Progenitor cell of endocrine pancreas (in vitro differentiated cells): ENCODE data around the gene CROCC2. TPM values are rescaled to one million over a fixed set of nuclear protein-coding genes. Genes with fewer than 3 reads are reported as not detected.

Experiments
- DNase-seq: peaks from one replicate; pipeline ENCODE4 v3.0.0; 2021; ENCODE audit warnings: low spot score; ENCODE audit not compliant: unreplicated experiment
- H3K27ac Mint-ChIP-seq: 2 replicates; pipeline ENCODE4 v1.8.0; 2021; ENCODE audit warnings: mild to moderate bottlenecking, moderate library complexity, mixed read lengths
- H3K27me3 Mint-ChIP-seq: 2 replicates; pipeline ENCODE4 v1.8.0; 2021; ENCODE audit warnings: mixed read lengths
- H3K36me3 Mint-ChIP-seq: 2 replicates; pipeline ENCODE4 v1.8.0; 2022; ENCODE audit warnings: mixed read lengths; ENCODE audit not compliant: insufficient read depth
- H3K4me1 Mint-ChIP-seq: 2 replicates; pipeline ENCODE4 v1.8.0; 2021; ENCODE audit warnings: low read depth, mixed read lengths
- H3K4me3 Mint-ChIP-seq: 2 replicates; pipeline ENCODE4 v1.8.0; 2021; ENCODE audit warnings: low read depth, mild to moderate bottlenecking, moderate library complexity, mixed read lengths
- H3K9me3 Mint-ChIP-seq: 2 replicates; pipeline ENCODE4 v1.8.0; 2021; ENCODE audit warnings: low read depth, mixed read lengths
- total RNA-seq: library from RNA; stranded (reverse); gene quantifications from 2 replicates; pipeline ENCODE4 v1.2.1, GENCODE V29; 2021
- TF ChIP-seq, protein P1 (sequence below): fragments of 200-600 bp; sonication (generic); IDR thresholded peaks from one replicate; pipeline ENCODE4 v1.5.0; 2021; ENCODE audit warnings: antibody characterized with exemption, mild to moderate bottlenecking; ENCODE audit not compliant: unreplicated experiment

The CROCC2 gene
- total RNA-seq, 1 donor from 2014 or later = 0.36 TPM

DNA sequence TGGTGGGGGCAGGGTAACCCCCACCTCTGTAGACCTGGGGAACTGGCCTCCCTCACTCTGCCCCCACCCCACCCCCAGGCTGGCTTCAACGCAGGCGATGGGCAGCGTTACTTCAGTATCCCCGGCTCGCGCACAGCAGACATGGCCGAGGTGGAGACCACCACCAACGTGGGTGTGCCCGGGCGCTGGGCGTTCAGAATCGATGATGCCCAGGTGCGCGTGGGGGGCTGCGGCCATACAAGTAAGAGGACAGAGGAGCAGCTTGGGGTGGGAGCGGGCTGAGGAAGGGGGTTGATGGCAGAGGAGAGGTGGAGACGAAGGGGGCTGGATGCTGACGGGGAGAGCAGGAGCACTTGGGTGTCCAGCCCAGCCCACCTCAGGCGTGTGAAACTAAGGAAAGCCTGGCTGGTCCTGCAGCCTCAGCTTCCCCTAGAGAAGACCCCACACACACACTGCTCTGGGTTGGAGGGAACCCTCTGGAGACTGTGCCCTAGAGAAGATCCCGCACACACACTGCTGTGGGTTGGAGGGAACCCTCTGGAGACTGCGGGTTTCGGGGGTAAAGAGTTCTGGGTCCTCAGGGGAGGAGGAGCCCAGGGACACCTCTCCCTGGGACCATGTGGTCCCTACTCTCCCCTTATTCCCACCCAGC, 128.5 kb downstream of the CROCC2 start:
- Mint-ChIP-seq H3K9me3 (no peaks in the 10 kb centered on the region), H3K4me1 (no peaks in the 10 kb centered on the region), H3K27ac (no peak overlapping the region), H3K27me3 (peaks cover 37% of the 10 kb centered on the region), H3K4me3 (no peak overlapping the region), H3K36me3 (no peaks in the 10 kb centered on the region)
- TF ChIP-seq, protein P1, sequence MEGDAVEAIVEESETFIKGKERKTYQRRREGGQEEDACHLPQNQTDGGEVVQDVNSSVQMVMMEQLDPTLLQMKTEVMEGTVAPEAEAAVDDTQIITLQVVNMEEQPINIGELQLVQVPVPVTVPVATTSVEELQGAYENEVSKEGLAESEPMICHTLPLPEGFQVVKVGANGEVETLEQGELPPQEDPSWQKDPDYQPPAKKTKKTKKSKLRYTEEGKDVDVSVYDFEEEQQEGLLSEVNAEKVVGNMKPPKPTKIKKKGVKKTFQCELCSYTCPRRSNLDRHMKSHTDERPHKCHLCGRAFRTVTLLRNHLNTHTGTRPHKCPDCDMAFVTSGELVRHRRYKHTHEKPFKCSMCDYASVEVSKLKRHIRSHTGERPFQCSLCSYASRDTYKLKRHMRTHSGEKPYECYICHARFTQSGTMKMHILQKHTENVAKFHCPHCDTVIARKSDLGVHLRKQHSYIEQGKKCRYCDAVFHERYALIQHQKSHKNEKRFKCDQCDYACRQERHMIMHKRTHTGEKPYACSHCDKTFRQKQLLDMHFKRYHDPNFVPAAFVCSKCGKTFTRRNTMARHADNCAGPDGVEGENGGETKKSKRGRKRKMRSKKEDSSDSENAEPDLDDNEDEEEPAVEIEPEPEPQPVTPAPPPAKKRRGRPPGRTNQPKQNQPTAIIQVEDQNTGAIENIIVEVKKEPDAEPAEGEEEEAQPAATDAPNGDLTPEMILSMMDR = no peak
- no peak for DNase-seq

DNA sequence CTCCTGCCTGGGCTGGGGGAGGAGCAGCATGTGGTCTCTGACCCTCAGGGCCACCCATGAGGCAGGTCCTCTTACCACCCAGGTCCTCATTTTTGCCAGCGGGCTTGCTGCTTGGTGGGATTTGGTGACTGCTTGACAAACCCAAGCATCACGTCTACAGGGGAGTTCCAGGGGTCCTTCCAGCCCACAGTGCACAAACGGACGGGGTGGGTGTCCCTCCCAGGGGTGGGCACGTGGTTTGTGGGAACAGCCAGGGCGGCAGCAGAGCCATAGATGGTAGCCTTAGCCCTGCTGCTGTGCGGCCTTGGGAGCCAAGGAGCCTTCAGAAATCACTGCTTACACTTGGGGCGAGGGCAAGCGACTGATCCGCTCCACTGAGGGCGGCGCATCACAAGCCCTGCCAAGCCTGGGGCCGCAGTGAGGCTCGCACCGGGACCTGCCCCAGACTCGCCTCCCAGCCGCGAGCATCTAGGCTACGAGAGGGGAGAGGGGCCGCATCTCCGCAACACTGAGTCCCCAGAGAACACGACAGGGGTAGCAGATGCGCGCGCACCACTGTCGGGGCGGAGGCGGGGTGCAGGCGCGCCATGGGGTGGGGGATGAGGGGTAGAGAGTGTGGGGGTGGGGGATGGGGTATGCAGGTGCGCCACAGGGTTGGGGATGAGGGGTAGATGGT, 129.1 kb downstream of the CROCC2 start:
- TF ChIP-seq, protein P1 = no peak
- peaks cover 37% of the 10 kb centered on the region for H3K27me3 Mint-ChIP-seq
- H3K4me1 Mint-ChIP-seq = no peaks in the 10 kb centered on the region
- no peak for DNase-seq
- no peaks in the 10 kb centered on the region for H3K9me3 Mint-ChIP-seq
- H3K27ac Mint-ChIP-seq = no peak overlapping the region
- H3K4me3 Mint-ChIP-seq = no peak overlapping the region
- no peaks in the 10 kb centered on the region for H3K36me3 Mint-ChIP-seq

DNA sequence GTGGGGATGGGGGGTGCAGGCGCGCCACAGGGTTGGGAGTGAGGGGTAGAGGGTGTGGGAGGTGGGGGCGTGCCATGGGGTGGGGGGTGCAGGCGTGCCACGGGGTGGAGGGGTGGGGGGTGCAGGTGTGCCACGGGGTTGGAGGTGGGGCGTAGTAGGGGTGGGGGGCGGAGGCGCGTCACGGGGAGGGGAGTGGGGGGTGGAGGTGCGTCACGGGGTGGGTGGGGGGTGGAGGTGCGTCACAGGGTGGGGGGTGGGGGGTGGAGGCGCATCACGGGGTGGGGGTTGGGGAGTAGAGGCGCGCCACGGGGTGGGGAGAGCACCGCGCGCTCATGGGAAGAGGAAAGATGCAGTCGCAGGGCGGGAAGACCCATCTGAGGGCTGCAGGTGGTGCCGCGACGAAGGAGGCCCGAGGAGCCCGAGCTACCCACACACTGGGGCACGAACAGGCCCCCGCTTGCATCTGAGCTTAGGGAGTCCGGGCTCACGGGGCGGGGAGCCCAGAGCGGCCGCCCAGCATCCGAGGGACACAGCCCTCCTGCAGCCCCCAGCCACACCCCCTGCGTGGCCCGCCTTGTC, 129.8 kb downstream of the CROCC2 start:
- Mint-ChIP-seq H3K4me1 (no peaks in the 10 kb centered on the region), H3K9me3 (no peaks in the 10 kb centered on the region), H3K27me3 (peaks cover 42% of the 10 kb centered on the region), H3K36me3 (no peaks in the 10 kb centered on the region), H3K27ac (no peak overlapping the region), H3K4me3 (no peak overlapping the region)
- DNase-seq = no peak
- TF ChIP-seq, protein P1 = no peak

DNA sequence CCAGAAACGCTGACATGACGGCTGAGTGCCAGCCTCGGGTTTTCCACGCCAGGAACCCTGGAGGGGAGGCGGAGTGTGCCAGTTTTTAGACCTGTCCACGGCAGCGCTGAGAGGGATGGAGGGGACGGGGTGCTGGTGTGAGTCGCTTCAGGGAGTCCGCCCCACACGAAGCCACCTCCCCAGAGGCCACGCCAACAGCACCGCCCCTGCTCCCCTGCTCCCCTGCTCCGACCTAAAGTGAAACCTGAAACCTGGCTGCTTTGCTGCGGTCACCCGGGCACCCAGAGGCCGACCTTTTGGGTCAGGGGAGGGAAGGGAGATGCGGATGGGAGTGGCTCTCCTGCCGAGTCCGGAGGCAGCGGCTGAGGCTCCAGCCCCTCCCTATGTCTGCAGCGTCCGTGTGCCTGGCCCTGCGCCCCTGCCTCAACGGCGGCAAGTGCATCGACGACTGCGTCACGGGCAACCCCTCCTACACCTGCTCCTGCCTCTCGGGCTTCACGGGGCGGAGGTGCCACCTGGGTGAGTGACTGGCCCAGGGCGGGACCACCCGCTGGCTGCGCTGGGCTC, 130.3 kb downstream of the CROCC2 start:
- TF ChIP-seq, protein P1 = no peak
- no peak overlapping the region for H3K4me3 Mint-ChIP-seq
- H3K9me3 Mint-ChIP-seq = no peaks in the 10 kb centered on the region
- DNase-seq = no peak
- peaks cover 44% of the 10 kb centered on the region for H3K27me3 Mint-ChIP-seq
- no peaks in the 10 kb centered on the region for H3K36me3 Mint-ChIP-seq
- H3K4me1 Mint-ChIP-seq = no peaks in the 10 kb centered on the region
- no peak overlapping the region for H3K27ac Mint-ChIP-seq

DNA sequence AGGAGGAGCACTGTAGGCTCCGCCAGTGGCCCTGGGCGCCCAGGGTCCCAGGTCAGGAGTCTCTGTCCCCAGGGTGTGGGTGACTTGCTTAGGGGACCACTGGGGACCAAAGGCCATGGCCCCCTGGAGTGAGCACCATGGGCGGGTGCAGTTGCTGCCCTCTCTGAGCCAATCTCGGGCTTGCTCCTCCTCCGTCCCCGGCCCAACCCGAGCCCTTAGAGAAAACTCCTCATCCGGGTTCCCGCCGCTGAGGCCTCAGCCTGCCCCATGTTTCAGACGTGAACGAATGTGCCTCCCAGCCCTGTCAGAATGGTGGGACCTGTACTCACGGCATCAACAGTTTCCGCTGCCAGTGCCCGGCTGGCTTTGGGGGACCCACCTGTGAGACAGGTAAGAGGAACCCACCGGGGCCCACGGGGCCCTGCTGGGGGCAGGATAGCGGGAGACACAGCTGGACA, 130.9 kb downstream of the CROCC2 start:
- TF ChIP-seq, protein P1 = no peak
- H3K4me3 Mint-ChIP-seq = peak overlapping the region; percentile 26
- no peaks in the 10 kb centered on the region for H3K36me3 Mint-ChIP-seq
- no peaks in the 10 kb centered on the region for H3K4me1 Mint-ChIP-seq
- DNase-seq = no peak
- no peaks in the 10 kb centered on the region for H3K9me3 Mint-ChIP-seq
- no peak overlapping the region for H3K27ac Mint-ChIP-seq
- H3K27me3 Mint-ChIP-seq = peaks cover 45% of the 10 kb centered on the region
